ENCODE results near the gene STMP1. TPM values are rescaled to one million over a fixed set of nuclear protein-coding genes. Genes with fewer than 3 reads are reported as not detected.
"Not testable (repeated sequence)": the region's sequence is repeated elsewhere in the genome, so short reads cannot be mapped to it uniquely, and the experiment has no call there.

STMP1 gene
- total RNA-seq, 1 donor from 2014 or later: 28.2 TPM

DNA sequence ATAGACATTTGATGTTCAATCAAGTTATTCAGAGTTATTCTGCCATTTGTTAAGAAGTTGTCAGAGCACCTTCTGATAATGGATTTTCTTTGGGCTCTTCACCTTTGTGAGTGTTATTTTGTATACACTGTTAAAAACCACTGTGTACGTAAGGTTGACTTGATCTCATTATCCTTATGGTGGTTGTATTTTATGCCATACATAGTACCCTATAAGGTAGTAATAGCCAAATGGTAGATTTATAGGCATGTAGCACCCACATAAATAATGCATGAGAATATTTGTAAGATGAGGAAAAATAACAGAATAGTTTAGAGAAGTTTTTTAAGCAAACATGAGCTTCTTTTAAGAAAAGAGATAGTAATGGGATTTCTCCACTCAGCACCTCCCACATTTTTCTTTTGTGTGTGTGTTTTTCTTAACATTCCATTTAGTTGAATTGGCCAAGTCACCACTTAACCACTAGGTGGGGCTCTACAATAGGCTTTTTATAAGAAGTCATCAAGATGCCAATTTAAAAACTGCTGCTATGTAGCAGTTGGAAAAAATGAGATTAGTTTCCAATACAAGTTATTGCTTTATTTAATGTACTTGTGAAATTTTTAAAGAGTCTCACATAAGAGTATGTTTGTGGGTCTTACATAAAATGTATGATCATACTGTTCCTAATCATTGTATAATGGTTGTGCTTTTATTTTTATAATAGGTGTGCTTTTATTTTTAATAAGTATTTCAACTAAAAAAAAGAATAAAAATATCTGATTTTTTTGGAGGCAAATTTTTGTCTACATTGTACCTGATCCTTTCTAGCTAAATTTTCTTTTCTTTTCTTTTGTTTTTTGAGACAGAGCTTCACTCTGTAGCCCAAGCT lies 41.1 kb upstream of the STMP1 start:
- H3K4me1 ChIP-seq: peaks cover 3% of the 10 kb centered on the region
- H3K36me3 ChIP-seq: peaks cover 83% of the 10 kb centered on the region
- H3K27ac ChIP-seq (replicated peaks): no peak overlapping the region
- no peaks in the 10 kb centered on the region for H3K27me3 ChIP-seq (ENCODE audit: low read depth)
- TF ChIP-seq, protein P1, sequence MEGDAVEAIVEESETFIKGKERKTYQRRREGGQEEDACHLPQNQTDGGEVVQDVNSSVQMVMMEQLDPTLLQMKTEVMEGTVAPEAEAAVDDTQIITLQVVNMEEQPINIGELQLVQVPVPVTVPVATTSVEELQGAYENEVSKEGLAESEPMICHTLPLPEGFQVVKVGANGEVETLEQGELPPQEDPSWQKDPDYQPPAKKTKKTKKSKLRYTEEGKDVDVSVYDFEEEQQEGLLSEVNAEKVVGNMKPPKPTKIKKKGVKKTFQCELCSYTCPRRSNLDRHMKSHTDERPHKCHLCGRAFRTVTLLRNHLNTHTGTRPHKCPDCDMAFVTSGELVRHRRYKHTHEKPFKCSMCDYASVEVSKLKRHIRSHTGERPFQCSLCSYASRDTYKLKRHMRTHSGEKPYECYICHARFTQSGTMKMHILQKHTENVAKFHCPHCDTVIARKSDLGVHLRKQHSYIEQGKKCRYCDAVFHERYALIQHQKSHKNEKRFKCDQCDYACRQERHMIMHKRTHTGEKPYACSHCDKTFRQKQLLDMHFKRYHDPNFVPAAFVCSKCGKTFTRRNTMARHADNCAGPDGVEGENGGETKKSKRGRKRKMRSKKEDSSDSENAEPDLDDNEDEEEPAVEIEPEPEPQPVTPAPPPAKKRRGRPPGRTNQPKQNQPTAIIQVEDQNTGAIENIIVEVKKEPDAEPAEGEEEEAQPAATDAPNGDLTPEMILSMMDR (IDR thresholded peaks at IDR 0.05; ENCODE audit: borderline replicate concordance): peak; percentile 89
- H3K9me3 ChIP-seq (replicated peaks): no peaks in the 10 kb centered on the region
- H3K4me3 ChIP-seq: no peak overlapping the region
- intact Hi-C loops (cut with micrococcal nuclease): no loop called here
- DNase-seq: no peak

DNA sequence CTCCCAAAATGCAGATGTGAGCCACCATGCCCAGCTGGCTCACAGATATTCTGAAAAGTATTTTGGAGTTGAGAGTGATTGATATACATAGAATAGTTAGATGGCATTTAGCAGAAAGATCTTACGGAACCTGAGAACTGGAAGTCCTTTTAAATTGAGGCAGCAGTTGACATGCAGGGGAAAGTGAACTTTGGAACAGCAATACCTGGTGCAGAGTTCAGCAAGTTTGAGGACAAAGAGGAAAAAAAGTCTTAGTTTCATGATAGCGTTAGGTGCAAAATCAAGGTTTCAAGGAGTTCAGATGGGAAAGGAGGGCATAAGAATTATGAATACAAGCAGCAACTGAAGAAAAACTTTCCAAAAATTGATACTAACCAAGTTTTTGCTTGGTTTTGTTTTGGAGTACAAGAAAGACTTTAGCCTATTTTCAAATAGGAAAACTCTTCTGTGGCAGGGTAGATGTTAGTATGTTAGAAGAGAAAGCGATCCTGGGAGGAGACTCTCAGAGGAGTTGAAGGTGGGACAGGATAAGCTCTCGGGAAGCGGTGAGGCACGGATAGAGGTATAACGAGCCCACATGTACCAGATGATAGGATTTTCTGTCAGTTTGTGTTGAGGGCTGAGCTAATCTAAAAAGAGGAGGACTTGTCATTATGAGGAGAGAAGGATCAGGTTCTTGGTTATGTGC lies 28.0 kb upstream of the STMP1 start:
- no peak for DNase-seq
- Histone ChIP-seq H3K36me3 (peaks cover 89% of the 10 kb centered on the region), H3K27me3 (ENCODE audit: low read depth) (no peaks in the 10 kb centered on the region), H3K4me1 (no peaks in the 10 kb centered on the region), H3K9me3 (replicated peaks) (no peaks in the 10 kb centered on the region), H3K27ac (replicated peaks) (no peak overlapping the region), H3K4me3 (no peak overlapping the region)
- intact Hi-C loops (cut with micrococcal nuclease): no loop called here
- TF ChIP-seq, protein P1 (IDR thresholded peaks at IDR 0.05; ENCODE audit: borderline replicate concordance): no peak

DNA sequence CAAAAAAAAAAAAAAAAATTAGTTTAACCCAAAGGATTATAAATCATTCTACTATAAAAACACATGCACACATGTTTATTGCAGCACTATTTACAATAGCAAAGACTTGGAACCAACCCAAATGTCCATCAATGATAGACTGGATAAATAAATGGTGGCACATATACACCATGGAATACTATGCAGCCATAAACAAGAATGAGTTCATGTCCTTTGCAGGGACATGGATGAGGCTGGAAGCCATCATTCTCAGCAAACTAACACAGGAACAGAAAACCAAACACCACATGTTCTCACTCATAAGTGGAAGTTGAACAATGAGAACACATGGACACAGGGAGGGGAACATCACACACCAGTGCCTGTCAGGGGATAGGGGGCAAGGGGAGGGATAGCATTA lies 22.6 kb upstream of the STMP1 start:
- H3K27me3 ChIP-seq (ENCODE audit: low read depth); H3K27ac ChIP-seq (replicated peaks); H3K4me1 ChIP-seq; DNase-seq; H3K9me3 ChIP-seq (replicated peaks); H3K4me3 ChIP-seq: not testable (repeated sequence)
- intact Hi-C loops (cut with micrococcal nuclease): loop anchor here (10.0 kb wide), 1 partner anchor 355 kb away; no protein-coding TSS in a partner anchor
- H3K36me3 ChIP-seq: peaks cover 89% of the 10 kb centered on the region

DNA sequence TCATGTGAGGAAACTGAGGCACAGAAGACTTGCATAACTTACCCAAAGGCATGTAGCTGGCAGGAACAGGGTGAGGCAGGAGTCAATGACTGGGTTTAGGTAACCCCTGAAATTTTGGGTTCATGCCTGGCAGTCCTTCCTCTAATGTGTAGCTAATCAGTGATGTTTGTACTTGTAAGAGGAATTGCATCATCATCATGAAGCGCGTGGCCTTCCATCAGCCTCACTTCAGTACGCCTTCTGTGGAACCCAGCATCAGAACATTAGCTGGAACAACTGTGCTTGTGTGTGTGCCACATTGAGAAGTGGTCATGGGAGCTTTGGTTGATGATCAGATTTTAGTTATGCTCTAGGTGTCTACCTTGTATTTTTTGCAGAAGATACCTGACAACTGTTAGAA lies 18.2 kb upstream of the STMP1 start:
- Histone ChIP-seq H3K4me3 (no peak overlapping the region), H3K36me3 (peaks cover 84% of the 10 kb centered on the region), H3K4me1 (no peaks in the 10 kb centered on the region), H3K27ac (replicated peaks) (no peak overlapping the region), H3K27me3 (ENCODE audit: low read depth) (no peaks in the 10 kb centered on the region), H3K9me3 (replicated peaks) (no peaks in the 10 kb centered on the region)
- no peak for DNase-seq
- intact Hi-C loops (cut with micrococcal nuclease): loop anchor here (10.0 kb wide), 1 partner anchor 359 kb away; no protein-coding TSS in a partner anchor
- TF ChIP-seq, protein P1 (IDR thresholded peaks at IDR 0.05; ENCODE audit: borderline replicate concordance): no peak

DNA sequence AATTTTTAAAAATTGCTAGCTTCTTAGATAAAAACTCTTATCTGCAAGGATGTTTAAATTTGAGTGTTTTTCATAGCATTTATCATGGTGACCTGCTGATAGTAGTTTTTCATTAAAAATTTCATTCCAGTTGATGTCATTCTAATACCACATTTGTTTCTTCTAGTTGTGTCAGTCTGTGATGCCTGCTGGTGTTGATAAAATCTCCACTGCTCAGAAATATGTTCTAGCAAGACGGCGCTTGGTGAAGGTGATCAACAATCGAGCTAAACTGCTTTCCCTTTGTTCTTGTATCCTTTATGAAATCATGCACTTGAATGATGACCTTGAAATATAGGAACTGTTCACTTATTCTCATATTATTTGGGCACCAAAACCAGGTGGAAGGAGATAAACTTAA lies 17.6 kb upstream of the STMP1 start:
- Histone ChIP-seq H3K36me3 (peaks cover 81% of the 10 kb centered on the region), H3K4me3 (no peak overlapping the region), H3K4me1 (no peaks in the 10 kb centered on the region), H3K27ac (replicated peaks) (no peak overlapping the region), H3K9me3 (replicated peaks) (no peaks in the 10 kb centered on the region), H3K27me3 (ENCODE audit: low read depth) (no peaks in the 10 kb centered on the region)
- DNase-seq: no peak
- intact Hi-C loops (cut with micrococcal nuclease): loop anchor here (10.0 kb wide), 1 partner anchor 360 kb away; no protein-coding TSS in a partner anchor
- TF ChIP-seq, protein P1 (IDR thresholded peaks at IDR 0.05; ENCODE audit: borderline replicate concordance): no peak

All from left ventricle myocardium inferior (tissue), 1 donor.